ENCODE measurements around the gene FERMT3.

DNA sequence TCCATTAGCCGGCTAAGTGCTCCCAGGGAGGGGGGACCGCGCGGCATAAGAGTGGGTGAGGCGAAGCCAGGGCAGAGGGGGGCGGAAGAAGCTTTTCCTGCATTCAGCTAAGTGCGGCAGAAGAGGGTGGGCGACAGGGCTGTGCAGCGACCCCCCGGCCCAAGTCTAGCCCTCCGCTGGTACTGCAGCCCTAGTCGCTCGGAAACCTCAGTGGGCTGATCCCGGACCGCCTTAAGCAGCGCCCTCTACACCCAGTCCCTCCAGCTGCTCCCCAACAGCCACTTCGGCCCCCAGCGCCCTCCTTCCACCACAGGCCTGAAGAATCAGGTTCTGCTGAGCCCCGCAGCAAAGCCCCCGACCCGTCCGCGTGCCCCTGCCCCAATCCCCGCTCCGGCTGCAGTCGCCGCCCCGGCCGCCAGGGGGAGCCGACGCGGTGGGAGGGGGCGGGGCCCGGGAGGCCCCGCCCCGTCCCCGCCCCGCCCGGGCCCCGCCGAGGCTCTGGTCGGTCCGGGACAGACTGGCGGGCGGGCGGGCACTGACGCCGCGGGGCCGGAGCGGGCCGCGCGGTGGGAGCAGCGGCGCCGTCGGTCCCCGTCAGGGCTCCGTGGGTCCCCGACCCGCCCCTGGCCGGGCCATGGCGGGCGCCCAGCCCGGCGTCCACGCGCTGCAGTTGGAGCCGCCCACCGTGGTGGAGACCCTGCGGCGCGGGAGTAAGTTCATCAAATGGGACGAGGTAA, 44.7 kb downstream of the FERMT3 start, which contains the start of gene PLCB3:
- TF ChIP-seq RARB (CRISPR knock-in tag; IDR thresholded peaks at IDR 0.05) (no peak), SNAI2 (CRISPR knock-in tag; IDR thresholded peaks at IDR 0.05) (no peak), ZFP30 (CRISPR knock-in tag; IDR thresholded peaks at IDR 0.05) (no peak), ZNF70 (CRISPR knock-in tag; IDR thresholded peaks at IDR 0.05) (no peak), ZC3H10 (CRISPR knock-in tag; IDR thresholded peaks at IDR 0.05) (no peak), ZNF8 (CRISPR knock-in tag; IDR thresholded peaks at IDR 0.05) (no peak), TOX (CRISPR knock-in tag; IDR thresholded peaks at IDR 0.05; ENCODE audit: borderline replicate concordance) (no peak)
- TF ChIP-seq, protein P1, sequence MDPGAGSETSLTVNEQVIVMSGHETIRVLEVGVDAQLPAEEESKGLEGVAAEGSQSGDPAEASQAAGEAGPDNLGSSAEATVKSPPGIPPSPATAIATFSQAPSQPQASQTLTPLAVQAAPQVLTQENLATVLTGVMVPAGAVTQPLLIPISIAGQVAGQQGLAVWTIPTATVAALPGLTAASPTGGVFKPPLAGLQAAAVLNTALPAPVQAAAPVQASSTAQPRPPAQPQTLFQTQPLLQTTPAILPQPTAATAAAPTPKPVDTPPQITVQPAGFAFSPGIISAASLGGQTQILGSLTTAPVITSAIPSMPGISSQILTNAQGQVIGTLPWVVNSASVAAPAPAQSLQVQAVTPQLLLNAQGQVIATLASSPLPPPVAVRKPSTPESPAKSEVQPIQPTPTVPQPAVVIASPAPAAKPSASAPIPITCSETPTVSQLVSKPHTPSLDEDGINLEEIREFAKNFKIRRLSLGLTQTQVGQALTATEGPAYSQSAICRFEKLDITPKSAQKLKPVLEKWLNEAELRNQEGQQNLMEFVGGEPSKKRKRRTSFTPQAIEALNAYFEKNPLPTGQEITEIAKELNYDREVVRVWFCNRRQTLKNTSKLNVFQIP (CRISPR knock-in tag; IDR thresholded peaks at IDR 0.05; ENCODE audit: borderline replicate concordance, low read depth): no peak
- TF ChIP-seq, protein P2, sequence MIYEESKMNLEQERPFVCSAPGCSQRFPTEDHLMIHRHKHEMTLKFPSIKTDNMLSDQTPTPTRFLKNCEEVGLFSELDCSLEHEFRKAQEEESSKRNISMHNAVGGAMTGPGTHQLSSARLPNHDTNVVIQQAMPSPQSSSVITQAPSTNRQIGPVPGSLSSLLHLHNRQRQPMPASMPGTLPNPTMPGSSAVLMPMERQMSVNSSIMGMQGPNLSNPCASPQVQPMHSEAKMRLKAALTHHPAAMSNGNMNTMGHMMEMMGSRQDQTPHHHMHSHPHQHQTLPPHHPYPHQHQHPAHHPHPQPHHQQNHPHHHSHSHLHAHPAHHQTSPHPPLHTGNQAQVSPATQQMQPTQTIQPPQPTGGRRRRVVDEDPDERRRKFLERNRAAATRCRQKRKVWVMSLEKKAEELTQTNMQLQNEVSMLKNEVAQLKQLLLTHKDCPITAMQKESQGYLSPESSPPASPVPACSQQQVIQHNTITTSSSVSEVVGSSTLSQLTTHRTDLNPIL (CRISPR knock-in tag; IDR thresholded peaks at IDR 0.05; ENCODE audit: low read depth): no peak
- TF ChIP-seq, protein P3, sequence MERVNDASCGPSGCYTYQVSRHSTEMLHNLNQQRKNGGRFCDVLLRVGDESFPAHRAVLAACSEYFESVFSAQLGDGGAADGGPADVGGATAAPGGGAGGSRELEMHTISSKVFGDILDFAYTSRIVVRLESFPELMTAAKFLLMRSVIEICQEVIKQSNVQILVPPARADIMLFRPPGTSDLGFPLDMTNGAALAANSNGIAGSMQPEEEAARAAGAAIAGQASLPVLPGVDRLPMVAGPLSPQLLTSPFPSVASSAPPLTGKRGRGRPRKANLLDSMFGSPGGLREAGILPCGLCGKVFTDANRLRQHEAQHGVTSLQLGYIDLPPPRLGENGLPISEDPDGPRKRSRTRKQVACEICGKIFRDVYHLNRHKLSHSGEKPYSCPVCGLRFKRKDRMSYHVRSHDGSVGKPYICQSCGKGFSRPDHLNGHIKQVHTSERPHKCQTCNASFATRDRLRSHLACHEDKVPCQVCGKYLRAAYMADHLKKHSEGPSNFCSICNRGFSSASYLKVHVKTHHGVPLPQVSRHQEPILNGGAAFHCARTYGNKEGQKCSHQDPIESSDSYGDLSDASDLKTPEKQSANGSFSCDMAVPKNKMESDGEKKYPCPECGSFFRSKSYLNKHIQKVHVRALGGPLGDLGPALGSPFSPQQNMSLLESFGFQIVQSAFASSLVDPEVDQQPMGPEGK (CRISPR knock-in tag; IDR thresholded peaks at IDR 0.05; ENCODE audit: borderline replicate concordance): no peak
